ENCODE data around the gene FRMD4A. TPM values are rescaled to one million over a fixed set of nuclear protein-coding genes. Genes with fewer than 3 reads are reported as not detected.

FRMD4A gene
- total RNA-seq, 1 donor from 2014 or later, result 0.32 TPM

- Mint-ChIP-seq H3K4me1 (ENCODE audit: low read depth) (no peaks in the 10 kb centered on the region), H3K36me3 (ENCODE audit: low read depth) (no peaks in the 10 kb centered on the region), H3K27ac (no peak overlapping the region), H3K4me3 (ENCODE audit: low read depth) (no peak overlapping the region), H3K27me3 (ENCODE audit: low read depth) (peaks cover 2% of the 10 kb centered on the region), H3K9me3 (no peaks in the 10 kb centered on the region)
- no peak for DNase-seq (ENCODE audit: low spot score)
- intact Hi-C loops (cut with micrococcal nuclease), result no loop called here
These were observed 380.2 kb downstream of the FRMD4A start for GRCh38 chr10:13950543-13950939.

GRCh38 chr10:13949844-13950542 is 380.7 kb downstream of the FRMD4A start:
- intact Hi-C loops (cut with micrococcal nuclease), result no loop called here
- Mint-ChIP-seq H3K9me3 (no peaks in the 10 kb centered on the region), H3K27me3 (ENCODE audit: low read depth) (peaks cover 2% of the 10 kb centered on the region), H3K4me3 (ENCODE audit: low read depth) (no peak overlapping the region), H3K36me3 (ENCODE audit: low read depth) (no peaks in the 10 kb centered on the region), H3K27ac (no peak overlapping the region), H3K4me1 (ENCODE audit: low read depth) (no peaks in the 10 kb centered on the region)
- no peak for DNase-seq (ENCODE audit: low spot score)

- intact Hi-C loops (cut with micrococcal nuclease), result no loop called here
- H3K9me3 Mint-ChIP-seq, result no peaks in the 10 kb centered on the region
- no peak for DNase-seq (ENCODE audit: low spot score)
- no peaks in the 10 kb centered on the region for H3K4me1 Mint-ChIP-seq (ENCODE audit: low read depth)
- no peak overlapping the region for H3K4me3 Mint-ChIP-seq (ENCODE audit: low read depth)
- H3K27me3 Mint-ChIP-seq (ENCODE audit: low read depth), result peaks cover 7% of the 10 kb centered on the region
- H3K27ac Mint-ChIP-seq, result no peak overlapping the region
- H3K36me3 Mint-ChIP-seq (ENCODE audit: low read depth), result no peaks in the 10 kb centered on the region
These were observed 384.6 kb downstream of the FRMD4A start for GRCh38 chr10:13946209-13946460.

GRCh38 chr10:13945390-13946208 is 385.1 kb downstream of the FRMD4A start:
- Mint-ChIP-seq H3K36me3 (ENCODE audit: low read depth) (no peaks in the 10 kb centered on the region), H3K4me1 (ENCODE audit: low read depth) (no peaks in the 10 kb centered on the region), H3K9me3 (no peaks in the 10 kb centered on the region), H3K27me3 (ENCODE audit: low read depth) (peaks cover 7% of the 10 kb centered on the region), H3K4me3 (ENCODE audit: low read depth) (no peak overlapping the region), H3K27ac (no peak overlapping the region)
- no peak for DNase-seq (ENCODE audit: low spot score)
- intact Hi-C loops (cut with micrococcal nuclease), result no loop called here

GRCh38 chr10:13944823-13945222 is 385.9 kb downstream of the FRMD4A start:
- Mint-ChIP-seq H3K9me3 (no peaks in the 10 kb centered on the region), H3K36me3 (ENCODE audit: low read depth) (no peaks in the 10 kb centered on the region), H3K4me3 (ENCODE audit: low read depth) (no peak overlapping the region), H3K27me3 (ENCODE audit: low read depth) (peaks cover 7% of the 10 kb centered on the region), H3K4me1 (ENCODE audit: low read depth) (no peaks in the 10 kb centered on the region), H3K27ac (no peak overlapping the region)
- intact Hi-C loops (cut with micrococcal nuclease), result no loop called here
- DNase-seq (ENCODE audit: low spot score), result no peak

GRCh38 chr10:13943735-13944398 is 386.9 kb downstream of the FRMD4A start:
- Mint-ChIP-seq H3K36me3 (ENCODE audit: low read depth) (no peaks in the 10 kb centered on the region), H3K27me3 (ENCODE audit: low read depth) (peaks cover 8% of the 10 kb centered on the region), H3K4me3 (ENCODE audit: low read depth) (no peak overlapping the region), H3K4me1 (ENCODE audit: low read depth) (no peaks in the 10 kb centered on the region), H3K27ac (no peak overlapping the region), H3K9me3 (no peaks in the 10 kb centered on the region)
- no peak for DNase-seq (ENCODE audit: low spot score)
- intact Hi-C loops (cut with micrococcal nuclease), result no loop called here

- intact Hi-C loops (cut with micrococcal nuclease), result no loop called here
- Mint-ChIP-seq H3K4me3 (ENCODE audit: low read depth) (no peak overlapping the region), H3K27me3 (ENCODE audit: low read depth) (peaks cover 7% of the 10 kb centered on the region), H3K4me1 (ENCODE audit: low read depth) (no peaks in the 10 kb centered on the region), H3K27ac (no peak overlapping the region), H3K36me3 (ENCODE audit: low read depth) (no peaks in the 10 kb centered on the region), H3K9me3 (no peaks in the 10 kb centered on the region)
- no peak for DNase-seq (ENCODE audit: low spot score)
These were observed 388.7 kb downstream of the FRMD4A start for GRCh38 chr10:13942035-13942434.

GRCh38 chr10:13939391-13939790 is 391.3 kb downstream of the FRMD4A start:
- Mint-ChIP-seq H3K4me1 (ENCODE audit: low read depth) (no peaks in the 10 kb centered on the region), H3K27ac (no peak overlapping the region), H3K36me3 (ENCODE audit: low read depth) (no peaks in the 10 kb centered on the region), H3K4me3 (ENCODE audit: low read depth) (no peak overlapping the region), H3K9me3 (no peaks in the 10 kb centered on the region), H3K27me3 (ENCODE audit: low read depth) (peaks cover 11% of the 10 kb centered on the region)
- no peak for DNase-seq (ENCODE audit: low spot score)
- intact Hi-C loops (cut with micrococcal nuclease), result no loop called here

- H3K27ac Mint-ChIP-seq, result no peak overlapping the region
- no peak overlapping the region for H3K4me3 Mint-ChIP-seq (ENCODE audit: low read depth)
These were observed 391.8 kb downstream of the FRMD4A start for GRCh38 chr10:13938950-13939349.

GRCh38 chr10:13936826-13937225 is 393.9 kb downstream of the FRMD4A start:
- no peak overlapping the region for H3K27ac Mint-ChIP-seq
- no peak overlapping the region for H3K4me3 Mint-ChIP-seq (ENCODE audit: low read depth)
- intact Hi-C loops (cut with micrococcal nuclease), result no loop called here
- no peak for DNase-seq (ENCODE audit: low spot score)
- no peaks in the 10 kb centered on the region for H3K4me1 Mint-ChIP-seq (ENCODE audit: low read depth)
- no peaks in the 10 kb centered on the region for H3K9me3 Mint-ChIP-seq
- H3K36me3 Mint-ChIP-seq (ENCODE audit: low read depth), result no peaks in the 10 kb centered on the region
- H3K27me3 Mint-ChIP-seq (ENCODE audit: low read depth), result peaks cover 12% of the 10 kb centered on the region

More at GRCh38 chr10:13938950-13939349, 391.8 kb downstream of the FRMD4A start:
- no peak for DNase-seq (ENCODE audit: low spot score)
- H3K4me1 Mint-ChIP-seq (ENCODE audit: low read depth), result no peaks in the 10 kb centered on the region
- intact Hi-C loops (cut with micrococcal nuclease), result no loop called here
- H3K27me3 Mint-ChIP-seq (ENCODE audit: low read depth), result peaks cover 11% of the 10 kb centered on the region
- H3K36me3 Mint-ChIP-seq (ENCODE audit: low read depth), result no peaks in the 10 kb centered on the region
- H3K9me3 Mint-ChIP-seq, result no peaks in the 10 kb centered on the region

GRCh38 chr10:13930120-13930519 is 400.6 kb downstream of the FRMD4A start:
- intact Hi-C loops (cut with micrococcal nuclease), result no loop called here
- Mint-ChIP-seq H3K27me3 (ENCODE audit: low read depth) (peaks cover 11% of the 10 kb centered on the region), H3K4me3 (ENCODE audit: low read depth) (no peak overlapping the region), H3K36me3 (ENCODE audit: low read depth) (no peaks in the 10 kb centered on the region), H3K27ac (no peak overlapping the region), H3K9me3 (no peaks in the 10 kb centered on the region), H3K4me1 (ENCODE audit: low read depth) (no peaks in the 10 kb centered on the region)
- peak; percentile 11 for DNase-seq (ENCODE audit: low spot score)

- H3K4me1 Mint-ChIP-seq (ENCODE audit: low read depth), result no peaks in the 10 kb centered on the region
- no peaks in the 10 kb centered on the region for H3K9me3 Mint-ChIP-seq
- intact Hi-C loops (cut with micrococcal nuclease), result no loop called here
- no peak for DNase-seq (ENCODE audit: low spot score)
- H3K4me3 Mint-ChIP-seq (ENCODE audit: low read depth), result no peak overlapping the region
- H3K36me3 Mint-ChIP-seq (ENCODE audit: low read depth), result no peaks in the 10 kb centered on the region
- peaks cover 6% of the 10 kb centered on the region for H3K27me3 Mint-ChIP-seq (ENCODE audit: low read depth)
- H3K27ac Mint-ChIP-seq, result no peak overlapping the region
These were observed 402.3 kb downstream of the FRMD4A start for GRCh38 chr10:13928451-13928850.
